Activated CD8-positive, alpha-beta memory T cell treated with anti-CD3 and anti-CD28 coated beads for 48 hours (primary cell): ENCODE measurements around the gene HMOX1.

Experiments used
- DNase-seq, 3 experiments: peaks; one replicate each; pipeline ENCODE4 v3.0.0-alpha.2; 2020; ENCODE audit warnings: low read depth in 2 of 3, low spot score in 2 of 3

Gene HMOX1, protein sequence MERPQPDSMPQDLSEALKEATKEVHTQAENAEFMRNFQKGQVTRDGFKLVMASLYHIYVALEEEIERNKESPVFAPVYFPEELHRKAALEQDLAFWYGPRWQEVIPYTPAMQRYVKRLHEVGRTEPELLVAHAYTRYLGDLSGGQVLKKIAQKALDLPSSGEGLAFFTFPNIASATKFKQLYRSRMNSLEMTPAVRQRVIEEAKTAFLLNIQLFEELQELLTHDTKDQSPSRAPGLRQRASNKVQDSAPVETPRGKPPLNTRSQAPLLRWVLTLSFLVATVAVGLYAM

DNA sequence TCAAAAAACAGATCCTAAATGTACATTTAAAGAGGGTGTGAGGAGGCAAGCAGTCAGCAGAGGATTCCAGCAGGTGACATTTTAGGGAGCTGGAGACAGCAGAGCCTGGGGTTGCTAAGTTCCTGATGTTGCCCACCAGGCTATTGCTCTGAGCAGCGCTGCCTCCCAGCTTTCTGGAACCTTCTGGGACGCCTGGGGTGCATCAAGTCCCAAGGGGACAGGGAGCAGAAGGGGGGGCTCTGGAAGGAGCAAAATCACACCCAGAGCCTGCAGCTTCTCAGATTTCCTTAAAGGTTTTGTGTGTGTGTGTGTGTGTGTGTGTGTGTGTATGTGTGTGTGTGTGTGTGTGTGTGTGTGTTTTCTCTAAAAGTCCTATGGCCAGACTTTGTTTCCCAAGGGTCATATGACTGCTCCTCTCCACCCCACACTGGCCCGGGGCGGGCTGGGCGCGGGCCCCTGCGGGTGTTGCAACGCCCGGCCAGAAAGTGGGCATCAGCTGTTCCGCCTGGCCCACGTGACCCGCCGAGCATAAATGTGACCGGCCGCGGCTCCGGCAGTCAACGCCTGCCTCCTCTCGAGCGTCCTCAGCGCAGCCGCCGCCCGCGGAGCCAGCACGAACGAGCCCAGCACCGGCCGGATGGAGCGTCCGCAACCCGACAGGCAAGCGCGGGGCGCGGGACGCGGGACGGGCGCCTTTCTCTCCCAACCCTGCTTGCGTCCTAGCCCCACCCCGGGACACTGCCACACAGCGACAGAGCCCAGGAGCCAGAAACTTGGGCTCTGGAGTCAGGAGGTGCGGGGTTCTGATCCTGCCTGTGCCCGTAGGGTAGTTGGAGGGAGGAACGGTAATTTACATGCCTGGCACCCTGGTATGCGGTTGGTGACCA is at the start of gene HMOX1:
HMOX1 (plus strand) TSS at position 560 of the 887 bp plus-strand sequence; CDS start at position 638, 78 bp downstream.
- DNase-seq, result peak in 2 of 3 experiments; percentile 30 to 36

DNA sequence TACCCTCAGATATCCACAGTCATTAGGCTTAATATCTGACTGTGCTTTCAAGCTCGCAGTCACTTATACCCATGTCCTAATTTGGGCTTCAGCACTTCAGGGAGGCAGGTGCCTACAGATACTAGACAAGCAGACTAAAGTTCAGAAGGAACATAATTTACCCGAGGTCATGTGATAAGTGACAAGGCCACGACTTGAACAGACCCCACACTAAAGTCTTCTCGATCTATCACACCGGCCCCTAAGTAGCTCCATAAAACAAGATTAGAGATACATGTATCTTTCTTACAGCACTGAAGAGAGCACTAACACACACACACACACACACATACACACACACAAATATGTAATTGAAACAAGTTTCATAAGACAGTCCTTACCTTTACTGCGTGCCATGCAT is 48.6 kb upstream of the HMOX1 start:
- DNase-seq, result no peak

DNA sequence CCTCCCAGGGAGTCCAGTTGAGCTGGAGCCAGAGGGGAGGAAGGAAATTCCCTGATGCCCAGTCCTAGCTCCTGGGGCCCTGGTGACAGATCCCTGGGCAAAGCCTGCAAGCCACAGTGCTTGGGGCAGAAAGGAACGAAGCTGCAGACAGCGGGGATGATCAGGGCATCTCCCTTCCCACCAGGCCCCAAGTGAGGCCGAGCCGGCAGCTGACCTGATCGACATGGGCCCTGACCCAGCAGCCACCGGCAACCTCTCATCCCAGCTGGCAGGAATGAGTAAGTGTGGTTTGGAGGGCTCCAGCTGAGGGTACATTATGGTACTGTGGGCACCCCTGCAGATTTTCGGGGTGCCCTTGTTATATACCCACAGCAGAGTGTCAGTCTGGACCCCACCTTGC is 47.7 kb upstream of the HMOX1 start:
- no peak for DNase-seq

DNA sequence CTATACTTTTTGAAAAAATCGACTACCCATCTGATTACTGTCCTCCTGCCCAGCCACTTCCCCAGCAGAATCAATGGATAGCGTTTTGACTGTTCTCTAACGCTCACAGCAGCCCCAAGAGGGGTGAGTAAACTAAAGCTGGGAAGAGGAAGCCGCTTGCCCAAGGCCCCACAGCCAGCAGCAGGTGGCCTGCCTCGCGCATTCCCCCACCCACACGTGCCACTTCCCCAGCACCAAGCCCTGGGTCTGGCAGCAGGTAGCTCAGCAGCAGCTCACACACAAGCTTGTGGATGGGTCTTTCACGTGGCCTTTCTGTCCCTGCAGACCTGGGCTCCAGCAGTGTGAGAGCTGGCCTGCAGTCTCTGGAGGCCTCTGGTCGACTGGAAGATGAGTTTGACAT is 46.9 kb upstream of the HMOX1 start:
- DNase-seq, result no peak

GRCh38 chr22:35335468-35335867 is 45.4 kb upstream of the HMOX1 start:
- no peak for DNase-seq

DNA sequence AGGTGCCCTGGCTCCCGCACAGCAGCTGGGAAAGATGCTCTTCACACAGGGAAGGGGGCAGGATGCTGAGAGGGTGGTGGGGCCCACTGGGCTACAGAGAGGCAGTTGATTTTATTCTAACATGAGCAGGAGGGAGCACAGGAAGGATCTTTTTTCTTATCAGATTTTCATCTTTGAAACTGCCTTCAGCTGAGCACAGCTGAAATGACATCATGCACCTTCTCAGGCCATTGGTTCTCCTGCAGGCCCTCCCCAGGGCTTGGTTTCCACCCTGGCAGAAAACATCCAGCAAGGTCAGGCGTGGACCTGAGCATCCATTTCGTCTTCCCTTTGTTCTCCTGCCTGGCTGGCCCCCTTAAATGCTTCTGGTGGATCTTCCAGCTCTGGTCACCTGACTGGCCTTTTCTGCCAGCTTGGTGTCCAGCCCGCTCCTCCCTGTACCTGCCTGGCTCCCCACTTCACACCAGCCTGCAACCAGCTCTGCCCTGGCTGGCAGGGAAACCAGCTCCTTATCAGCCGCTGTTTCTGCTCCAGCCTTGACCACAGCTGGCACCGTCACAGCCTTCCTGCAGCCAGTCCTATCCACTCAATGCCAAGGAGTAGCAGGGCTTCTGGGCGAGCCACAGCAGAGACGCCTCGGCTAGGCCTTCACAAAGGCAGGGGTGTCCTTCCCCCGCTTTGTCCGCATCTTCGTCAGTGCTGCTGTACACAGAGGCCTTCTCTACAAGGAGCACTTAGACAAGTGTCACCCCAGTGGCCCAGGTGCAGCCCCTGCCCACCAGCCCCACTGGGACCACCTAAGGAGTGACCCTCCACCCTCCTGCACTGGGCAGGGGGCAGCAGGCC is 44.7 kb upstream of the HMOX1 start:
- no peak for DNase-seq

- no peak for DNase-seq
These were observed 43.0 kb upstream of the HMOX1 start for GRCh38 chr22:35337932-35338331.

DNA sequence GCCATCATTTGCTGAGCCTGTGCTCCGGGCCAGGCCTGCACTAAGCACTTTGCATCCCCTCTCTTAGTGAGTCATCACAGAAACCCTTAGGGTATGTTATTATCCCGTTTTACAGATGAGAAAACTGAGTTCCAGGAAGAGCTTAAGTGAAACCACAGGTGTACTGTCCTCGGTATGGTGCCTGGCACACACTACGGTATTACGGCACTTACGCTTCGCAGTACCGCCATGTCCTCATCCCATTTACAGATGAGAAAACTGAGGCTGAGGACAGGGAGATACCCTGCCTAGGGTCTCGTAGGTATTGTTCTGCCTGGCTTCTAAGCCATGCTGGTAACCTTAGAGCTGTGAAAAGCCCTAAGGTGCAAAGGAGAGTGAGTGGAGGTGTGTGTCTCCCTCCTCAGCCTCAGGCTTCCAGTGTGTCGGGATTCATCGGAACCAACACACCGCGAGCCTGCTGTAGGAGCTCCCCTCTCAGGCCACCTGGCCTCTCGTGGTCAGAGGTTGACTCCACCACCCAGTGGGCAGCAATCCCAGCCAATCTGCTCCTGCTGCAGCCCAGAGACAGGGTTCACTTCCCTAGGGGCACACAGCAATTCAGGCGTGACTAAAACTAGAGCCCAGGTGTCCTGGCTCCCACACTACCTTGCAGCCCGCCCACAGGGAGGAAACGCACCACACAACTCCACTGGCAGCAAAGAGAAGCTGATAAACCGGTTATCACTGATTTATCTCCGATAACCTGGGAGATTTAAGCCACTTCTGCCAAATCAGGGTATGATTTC is 39.6 kb upstream of the HMOX1 start:
- no peak for DNase-seq

DNA sequence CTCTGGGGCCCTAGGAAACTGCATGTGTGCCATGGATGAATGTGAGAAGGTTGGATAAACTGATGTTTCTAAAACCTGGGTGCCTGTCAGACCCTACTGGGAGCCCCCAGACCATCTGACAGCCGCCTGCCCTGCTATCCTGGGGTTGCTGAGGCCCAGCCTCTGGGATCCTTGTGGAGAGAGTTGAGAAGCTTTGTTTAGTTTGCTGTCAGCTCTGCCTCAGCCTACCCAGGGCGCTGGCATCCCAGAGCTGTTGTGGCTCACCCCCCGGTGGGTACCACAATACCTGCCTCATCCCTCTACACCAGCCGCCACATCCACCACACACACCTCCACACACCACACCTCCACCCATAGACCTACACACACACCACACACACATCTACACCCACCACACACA is 38.5 kb upstream of the HMOX1 start:
- DNase-seq, result no peak

DNA sequence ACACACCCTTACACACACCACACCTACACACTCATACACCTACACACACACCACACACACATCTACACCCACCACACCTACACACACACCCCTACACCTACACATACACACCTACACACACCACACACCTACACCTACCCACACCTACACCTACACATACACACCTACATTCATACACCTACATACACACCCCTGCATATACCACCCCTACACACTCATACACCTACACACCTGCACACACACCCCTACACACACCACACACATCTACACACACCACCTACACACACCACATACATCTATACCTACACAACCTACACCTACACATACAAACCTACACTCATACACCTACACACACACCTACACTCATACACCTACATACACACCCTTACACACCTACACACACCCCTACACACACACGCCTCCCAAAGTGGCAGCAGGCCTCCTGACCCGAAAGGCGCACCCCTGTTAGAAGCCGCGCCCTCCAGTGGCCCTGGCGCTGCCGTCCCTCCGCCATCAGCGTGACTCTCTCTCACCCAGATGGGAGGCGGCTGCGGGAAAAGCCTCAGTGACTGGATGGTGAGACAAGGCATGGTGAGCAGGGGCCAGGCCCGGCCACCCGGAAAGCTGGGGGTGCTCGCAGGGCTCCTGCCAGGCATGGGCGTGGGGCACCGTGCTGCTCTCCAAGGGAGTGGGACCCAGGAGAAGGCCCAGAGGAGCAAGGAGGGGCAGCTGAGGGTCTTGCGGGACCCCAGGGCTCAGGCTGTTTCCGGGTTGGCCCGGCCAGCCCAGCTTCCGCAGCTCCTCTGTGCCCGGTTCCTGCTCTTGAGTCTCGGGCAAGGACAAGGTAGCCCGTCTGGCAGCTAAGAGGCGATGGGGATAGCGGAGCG is 37.0 kb upstream of the HMOX1 start:
- DNase-seq, result no peak

- DNase-seq, result no peak
These were observed 35.8 kb upstream of the HMOX1 start for GRCh38 chr22:35344956-35345690.

GRCh38 chr22:35345808-35346505 is 34.9 kb upstream of the HMOX1 start:
- DNase-seq, result no peak

DNA sequence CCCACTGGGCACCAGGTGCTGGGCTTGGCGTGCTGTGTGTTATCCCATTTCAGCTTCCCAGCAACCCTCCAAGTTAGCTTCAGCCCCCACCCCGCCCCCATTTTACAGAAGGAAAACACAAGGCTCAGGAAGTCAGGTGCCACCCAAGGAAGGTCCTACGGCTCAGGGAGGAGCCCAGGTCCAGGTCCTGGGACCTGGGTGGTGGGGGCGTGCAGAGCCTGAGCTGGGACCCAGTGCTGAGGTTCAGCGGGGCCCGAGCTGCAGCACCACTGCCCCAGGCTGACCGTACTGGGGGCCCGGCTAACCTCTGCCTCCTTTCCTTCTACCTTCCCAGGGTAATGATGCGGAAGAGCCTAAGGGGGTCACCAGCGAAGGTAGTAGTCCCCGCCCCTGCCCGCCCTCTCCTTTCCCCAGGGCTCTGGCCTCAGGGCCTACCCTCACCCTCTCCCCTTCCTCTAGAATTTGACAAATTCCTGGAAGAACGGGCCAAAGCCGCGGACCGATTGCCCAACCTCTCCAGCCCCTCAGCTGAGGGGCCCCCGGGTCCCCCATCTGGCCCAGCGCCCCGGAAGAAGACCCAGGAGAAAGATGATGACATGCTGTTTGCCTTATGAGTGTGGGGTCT is 34.2 kb upstream of the HMOX1 start:
- DNase-seq, result no peak

- DNase-seq, result no peak
These were observed 33.4 kb upstream of the HMOX1 start for GRCh38 chr22:35347462-35347861.

DNA sequence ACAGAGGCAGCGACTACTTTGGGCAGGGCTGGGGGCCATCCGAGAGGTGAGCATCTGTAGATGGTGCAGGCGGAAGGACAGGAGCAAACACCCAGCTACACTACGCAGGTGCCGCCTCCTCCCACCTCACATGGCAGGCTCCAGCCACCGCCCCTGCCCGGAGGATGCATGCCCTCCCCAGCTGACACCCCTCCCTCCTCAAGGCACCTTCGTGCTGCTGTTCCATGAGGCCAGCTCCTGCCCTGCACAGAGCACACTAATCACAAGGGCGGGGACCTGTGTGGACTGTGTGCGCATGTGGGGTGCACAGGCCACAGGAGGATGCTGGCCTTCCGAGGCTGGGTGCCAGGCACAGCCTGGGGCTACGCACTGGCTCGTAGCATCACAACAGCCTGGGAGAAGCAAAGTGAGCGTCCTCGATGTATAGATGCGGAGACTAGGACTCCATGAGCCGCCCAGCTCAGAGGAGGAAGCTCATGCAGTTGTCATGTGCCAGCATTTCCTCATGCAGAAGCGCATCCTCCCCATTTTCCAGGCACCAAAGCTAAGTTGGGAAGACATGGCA is 32.8 kb upstream of the HMOX1 start:
- DNase-seq, result no peak

DNA sequence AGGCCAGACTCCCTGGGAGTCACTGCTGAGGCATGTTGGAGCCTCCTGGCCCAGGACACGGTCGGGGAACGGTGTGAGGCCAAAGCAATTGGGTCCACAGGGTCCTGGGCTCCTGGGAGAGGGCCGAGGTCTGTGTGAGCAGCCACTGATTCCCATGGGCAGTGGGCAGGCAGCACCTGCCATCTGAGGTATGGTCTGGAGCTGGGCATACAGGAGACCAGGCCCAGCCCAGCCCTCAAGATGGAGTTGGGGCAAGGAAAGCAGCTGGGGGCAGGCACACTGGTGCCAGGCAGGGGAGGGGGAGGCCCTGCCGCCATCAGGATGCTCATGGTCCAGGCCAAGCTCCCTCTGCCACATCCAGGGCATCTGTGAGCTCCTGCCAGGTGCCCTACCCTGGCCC is 32.2 kb upstream of the HMOX1 start:
- no peak for DNase-seq

DNA sequence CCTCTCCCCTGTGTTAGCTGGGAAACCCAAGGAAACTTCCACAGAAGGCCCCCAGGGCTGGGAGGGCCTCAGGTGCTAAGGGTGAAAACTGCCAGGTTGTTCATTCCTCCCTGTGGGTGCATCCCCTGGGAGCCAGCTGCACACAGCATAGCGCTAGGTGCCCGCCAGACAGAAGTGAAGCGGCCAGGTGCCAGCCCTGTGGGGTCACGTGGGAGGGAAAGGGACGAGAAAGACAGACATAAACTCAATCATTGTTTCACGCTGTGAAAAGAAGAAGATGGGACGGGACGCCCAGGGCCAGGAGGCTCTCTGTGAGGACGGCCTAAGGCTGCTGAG is 31.6 kb upstream of the HMOX1 start:
- no peak for DNase-seq
